Measurements from ENCODE around the gene CHRND.

- TF ChIP-seq ELK4 (IDR thresholded peaks at IDR 0.05; ENCODE audit: borderline replicate concordance, low read depth, low read length) (no peak), CTCF (tag by site-specific recombination; IDR thresholded peaks at IDR 0.05) (no peak), PATZ1 (tag by site-specific recombination; IDR thresholded peaks at IDR 0.05) (no peak), ZNF670 (tag by site-specific recombination; IDR thresholded peaks at IDR 0.05; ENCODE audit: low read depth) (no peak), ZNF121 (tag by site-specific recombination; IDR thresholded peaks at IDR 0.05) (no peak), ZBTB49 (tag by site-specific recombination; IDR thresholded peaks at IDR 0.05; ENCODE audit: low read depth) (no peak)
Measured at GRCh38 chr2:232511336-232511890, 14.5 kb upstream of the CHRND start.
